NCI-H1930 (cell line): Measurements from ENCODE around the gene HDAC4.

Experiments
- DNase-seq, 2 experiments: peaks; one replicate each; lab custom pipeline; 2025; lab: John Stamatoyannopoulos, UW

HDAC4 gene

DNA sequence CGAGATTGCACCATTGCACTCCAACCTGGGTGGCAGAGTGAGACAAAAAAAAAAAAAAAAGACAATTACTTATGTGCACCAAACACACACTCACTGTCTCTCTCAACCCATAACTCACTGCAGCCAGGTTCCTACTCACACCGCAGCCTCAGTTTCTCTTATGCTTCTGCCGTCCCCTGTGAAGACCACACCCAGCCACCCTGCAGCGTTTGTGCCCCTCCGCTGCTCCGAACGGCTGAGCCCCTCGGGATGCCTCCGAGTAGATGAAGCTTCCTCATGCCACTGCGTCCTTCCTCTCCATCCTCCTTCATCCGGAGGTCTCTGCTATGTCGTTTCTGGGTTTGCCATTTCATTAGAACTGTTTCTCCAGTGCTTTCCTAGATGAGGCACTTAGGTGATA, 392.8 kb downstream of the HDAC4 start:
- no peak for DNase-seq

DNA sequence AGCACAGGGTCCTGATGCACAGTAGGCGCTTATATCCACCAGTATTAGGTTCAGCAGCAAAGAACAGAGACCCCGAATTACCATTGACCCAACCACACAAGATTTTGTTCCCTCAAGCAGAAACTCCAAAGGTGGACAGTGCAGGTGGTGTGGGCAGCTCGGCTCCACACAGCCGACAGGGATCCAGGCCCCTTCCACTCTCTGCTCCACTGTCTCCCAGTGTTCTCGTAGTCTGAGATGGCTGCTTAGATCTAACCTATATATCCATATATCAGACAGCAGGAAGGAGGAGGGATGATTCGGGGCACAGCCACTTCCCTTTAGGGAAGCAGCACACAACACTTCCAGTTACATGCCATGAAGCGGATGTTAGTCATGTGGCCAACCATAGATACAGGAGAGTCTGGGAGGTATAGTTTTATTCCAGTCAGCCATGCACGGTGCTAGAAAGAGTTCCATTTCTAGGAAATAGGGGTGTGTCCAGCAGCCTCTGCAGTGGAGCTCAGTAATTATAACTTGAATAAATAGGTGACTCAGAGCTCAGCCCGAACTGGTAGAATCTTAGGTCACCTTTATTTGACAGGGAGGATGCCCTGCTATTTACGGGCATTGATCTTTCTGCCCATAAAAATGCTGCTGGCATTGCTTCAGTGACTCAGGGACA, 394.1 kb downstream of the HDAC4 start:
- DNase-seq, result no peak

DNA sequence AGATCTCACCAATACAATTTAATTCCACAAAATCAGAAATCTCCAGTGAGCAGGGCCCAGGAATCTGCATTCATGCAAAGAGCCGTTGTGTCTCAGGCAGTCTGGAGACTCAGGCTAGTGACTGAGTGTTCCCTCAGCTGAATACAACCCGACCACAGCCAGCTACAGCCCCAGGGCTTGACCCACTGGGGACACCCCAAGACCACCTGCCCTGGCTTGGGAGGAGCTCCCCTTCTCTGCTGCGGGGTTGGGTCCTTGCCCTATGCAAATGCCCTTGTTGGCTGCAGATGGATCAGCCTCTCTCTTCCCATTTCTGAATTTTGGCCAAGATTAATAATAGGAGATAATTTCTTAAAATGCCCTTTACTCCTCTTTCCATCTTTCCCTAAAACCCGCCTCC, 395.2 kb downstream of the HDAC4 start:
- DNase-seq, result no peak

DNA sequence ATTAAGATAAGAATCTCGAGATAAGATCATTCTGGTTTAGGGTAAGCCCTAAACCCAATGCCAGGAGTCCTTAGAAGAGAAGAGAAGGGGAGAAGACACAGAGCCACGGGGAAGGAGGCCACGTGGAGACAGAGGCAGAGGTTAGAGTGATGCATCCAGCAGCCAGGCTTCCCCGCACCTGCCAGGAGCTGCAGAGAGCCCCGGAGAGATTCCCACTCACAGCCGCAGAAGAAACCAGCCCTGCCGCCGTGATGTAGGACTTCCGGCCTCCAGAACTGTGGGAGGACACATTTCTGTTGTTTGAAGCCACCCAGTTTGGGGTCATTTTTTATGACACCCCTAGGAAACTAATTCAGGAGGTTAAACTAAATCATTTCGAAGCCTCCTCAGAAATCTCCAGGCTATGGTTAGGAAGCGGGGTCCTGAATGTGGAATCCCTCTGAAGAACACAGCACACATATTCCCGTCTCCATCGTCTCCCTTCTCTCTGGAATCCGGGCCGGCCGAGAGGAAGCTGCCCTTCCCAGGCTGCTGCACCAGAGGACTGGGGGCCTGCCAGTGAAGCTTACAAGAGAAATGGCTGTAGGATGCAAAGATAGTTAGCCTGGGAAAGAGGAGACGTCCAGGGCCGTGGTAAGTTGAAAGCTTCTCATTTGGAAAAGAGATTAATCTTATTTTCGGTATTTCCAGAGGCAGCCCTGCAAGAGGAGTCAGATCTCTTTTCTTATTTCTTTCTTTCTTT, 396.4 kb downstream of the HDAC4 start:
- DNase-seq, result no peak

DNA sequence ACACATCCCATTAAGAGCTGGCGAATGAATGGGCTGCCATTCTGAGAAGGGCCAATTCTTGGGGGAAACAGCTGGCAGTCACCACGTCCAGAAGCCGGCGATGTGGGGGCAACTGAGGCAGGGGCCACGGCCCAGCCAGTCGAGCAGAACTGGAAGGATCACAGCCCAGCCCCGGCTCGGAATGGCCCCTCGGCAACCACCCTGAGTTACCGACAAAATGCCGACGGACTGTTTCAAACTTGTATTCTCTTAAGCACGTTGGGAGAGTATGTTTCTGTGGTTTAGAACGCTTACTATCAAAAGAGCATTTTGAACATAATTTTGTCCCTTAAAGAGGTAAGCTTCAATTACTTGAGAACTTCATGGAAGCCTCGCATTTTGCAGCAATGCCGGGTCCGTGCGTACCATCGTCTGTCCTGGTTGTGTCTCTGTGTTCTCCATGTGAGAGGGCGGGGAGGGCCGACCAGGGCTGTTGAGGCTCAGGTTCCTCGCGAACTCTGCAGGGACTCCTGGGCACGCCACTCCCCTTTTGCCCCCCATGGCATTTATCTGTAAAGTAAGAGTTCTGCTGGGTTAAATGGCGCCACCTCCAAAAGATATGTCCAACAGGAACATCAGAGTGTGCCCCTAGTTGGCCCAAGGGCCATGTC, 397.1 kb downstream of the HDAC4 start:
- no peak for DNase-seq

DNA sequence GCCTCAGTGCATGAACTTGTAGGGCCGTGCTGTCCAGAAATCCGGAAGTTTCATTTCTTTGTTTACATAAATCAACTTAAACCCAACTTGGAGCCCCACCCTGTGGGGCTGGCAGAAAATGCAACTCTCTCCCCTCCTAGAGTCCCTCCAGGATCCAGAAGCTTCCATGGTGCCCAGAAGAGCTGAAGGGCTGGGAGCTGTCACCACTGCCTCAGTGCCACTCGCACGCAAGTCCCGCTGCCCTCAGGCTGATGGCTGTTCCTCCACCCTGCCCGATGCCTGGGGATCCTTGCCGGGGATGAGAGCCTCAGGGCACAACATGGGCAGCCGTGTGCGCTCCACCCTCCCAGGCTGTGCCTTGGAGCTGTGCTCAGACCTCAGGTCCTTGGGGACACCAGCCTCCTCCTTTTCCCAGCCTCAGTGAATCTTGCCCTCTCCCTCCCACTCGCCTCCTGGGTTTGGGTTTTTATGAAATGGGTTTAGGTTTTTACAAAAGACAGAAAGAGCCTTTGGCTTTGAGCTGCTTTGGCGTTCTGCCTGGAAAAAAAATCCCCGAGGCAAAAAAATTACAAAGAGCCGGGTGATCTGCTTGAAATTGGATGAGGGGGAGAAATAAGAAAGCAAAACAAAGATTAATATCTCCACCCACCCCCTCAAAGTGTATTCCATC, 397.7 kb downstream of the HDAC4 start:
- DNase-seq, result no peak

DNA sequence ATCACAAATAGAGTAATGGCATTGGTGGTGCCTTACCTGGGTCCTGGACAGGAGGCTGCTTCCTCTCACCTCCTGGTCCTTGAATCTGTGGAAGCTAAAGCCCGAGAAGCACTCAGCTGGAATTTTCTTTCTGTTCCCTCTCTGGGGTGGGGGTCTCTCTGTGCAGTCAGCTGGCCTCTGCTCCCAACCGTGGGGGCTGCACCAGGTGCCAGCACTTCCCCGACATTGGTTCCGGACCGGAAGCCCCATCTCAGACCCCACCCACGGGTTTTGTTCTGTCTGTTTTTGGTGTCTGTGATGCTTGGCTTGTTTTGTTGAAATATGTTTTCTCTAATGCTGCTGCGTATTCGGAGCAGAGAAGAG, 398.2 kb downstream of the HDAC4 start:
- no peak for DNase-seq

DNA sequence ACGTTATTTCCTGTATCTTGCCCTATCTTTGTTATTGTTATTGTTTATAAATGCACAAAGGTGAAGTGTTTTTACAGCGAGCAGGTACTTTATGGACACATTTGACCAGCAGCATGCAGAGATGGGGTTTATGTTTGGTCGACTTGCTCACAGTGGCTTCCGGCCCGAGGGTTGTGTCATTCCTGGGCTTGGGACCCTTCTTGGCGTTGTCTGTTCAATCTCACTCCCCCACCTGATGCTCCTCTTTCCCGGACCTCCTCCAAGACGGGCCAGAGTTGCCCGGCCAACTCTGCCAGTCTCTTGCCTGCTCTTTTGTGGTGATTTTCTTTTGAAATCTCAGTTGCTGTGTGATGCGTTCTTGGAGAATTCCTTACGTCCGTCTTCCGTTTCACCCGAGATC, 399.0 kb downstream of the HDAC4 start:
- no peak for DNase-seq

DNA sequence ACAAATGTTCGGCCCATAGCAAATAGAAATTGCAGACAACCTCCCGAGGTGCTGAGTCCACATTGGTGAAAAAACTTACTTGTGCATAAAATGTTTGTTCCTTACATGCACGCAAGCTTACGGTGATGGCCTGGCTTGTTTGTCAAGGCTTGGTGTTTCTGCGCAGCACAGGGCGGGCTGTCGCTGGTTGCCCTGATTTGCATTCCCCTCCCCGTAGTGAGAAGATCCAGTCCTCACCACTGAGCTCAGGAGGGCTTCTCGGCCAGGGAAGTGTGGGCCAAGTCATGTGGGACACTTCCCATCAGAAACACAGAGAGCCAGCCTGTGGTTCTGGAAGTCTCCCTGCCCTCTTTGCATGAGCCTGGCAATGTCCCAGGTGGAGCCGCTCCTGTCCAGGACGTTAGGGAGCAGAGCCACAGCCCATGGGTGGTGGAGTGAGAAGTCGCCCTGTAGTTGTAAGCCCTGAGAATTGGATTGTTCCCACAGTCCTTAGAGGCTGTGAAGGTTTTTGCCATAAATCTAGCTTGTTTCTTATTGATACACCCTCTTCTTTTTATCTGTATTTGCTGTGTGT, 400.2 kb downstream of the HDAC4 start:
- DNase-seq, result no peak

DNA sequence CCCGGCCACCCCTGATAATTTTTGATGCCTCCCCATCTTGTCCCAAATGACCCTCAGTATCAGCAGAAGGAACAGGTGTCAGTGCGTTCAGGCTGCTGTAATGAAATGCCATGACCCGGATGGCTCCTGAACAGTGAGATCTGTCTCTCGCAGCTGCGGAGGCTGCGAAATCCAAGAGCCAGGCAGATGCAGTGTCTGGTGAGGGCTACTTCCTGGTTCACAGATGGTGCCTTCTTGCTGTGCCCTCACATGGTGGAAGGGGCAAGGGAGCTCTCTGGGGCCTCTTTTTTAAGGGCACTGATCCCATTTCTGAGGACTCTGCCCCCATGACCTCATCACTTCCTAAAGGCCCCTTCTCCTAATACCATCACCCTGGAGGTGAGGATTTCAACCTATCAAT, 400.7 kb downstream of the HDAC4 start:
- no peak for DNase-seq

DNA sequence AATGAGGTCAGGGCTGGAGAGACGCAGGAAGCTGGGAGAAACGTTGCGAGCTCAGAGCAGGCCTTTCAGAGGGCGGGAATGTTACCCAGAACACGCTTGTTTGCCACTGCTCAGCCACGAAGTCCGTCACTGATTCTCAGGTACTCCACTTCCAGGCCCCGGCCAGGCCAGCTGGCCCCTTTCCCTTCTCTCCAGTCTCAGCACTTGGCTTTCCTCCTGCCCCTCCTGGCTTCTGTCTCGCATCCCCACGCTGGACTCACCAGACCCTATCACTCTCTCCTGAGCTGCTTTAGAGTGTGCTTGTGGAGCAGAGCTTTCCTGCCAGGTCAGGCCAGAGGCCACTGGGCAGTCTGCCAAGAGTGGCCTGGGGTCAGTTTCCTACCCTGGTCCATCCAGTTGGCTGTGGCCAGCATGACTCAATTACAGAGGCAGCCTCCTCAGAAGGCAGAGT, 401.5 kb downstream of the HDAC4 start:
- no peak for DNase-seq

DNA sequence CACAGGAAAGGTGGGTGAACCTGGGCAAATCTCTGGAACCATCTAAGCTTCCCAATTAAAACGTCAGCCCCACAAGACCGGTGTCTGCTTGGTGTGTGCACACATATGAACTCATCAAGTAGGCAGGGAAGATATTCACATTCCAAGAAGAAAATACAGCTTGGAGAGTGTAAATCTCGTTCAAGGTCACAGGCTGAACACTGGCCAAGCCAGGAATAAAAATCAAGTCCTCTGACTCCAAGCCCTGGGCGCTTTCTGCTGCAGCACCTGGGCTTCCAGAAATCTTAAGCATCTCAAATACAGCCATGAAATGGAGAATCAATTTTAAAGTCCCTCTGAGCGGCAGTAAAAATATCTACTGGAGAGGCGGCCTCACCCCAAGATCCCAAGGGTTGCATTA, 402.0 kb downstream of the HDAC4 start:
- DNase-seq, result no peak
